GM23248 (cell line): ENCODE results near the gene PCID2.

Experiments
- EZH2 ChIP-seq: fragments of 200-600 bp; sonication (generic); IDR thresholded peaks from 2 replicates; pipeline ENCODE4 v1.6.1; 2018; ENCODE audit warnings: antibody characterized with exemption, mild to moderate bottlenecking; ENCODE audit not compliant: insufficient read depth, poor library complexity, severe bottlenecking
- EZH2phosphoT487 ChIP-seq: fragments of 200-600 bp; sonication (generic); IDR thresholded peaks from 2 replicates; pipeline ENCODE4 v1.6.1; 2018; ENCODE audit warnings: antibody characterized with exemption, moderate library complexity, mild to moderate bottlenecking, low read depth; ENCODE audit not compliant: insufficient read depth

- TF ChIP-seq EZH2phosphoT487, result no peak
- TF ChIP-seq EZH2, result no peak
Observed at GRCh38 chr13:113129921-113130750, 78.3 kb downstream of the PCID2 start.
